SK-N-SH treated with all-trans-retinoic acid at 6 μM for 48 hours (cell line): ENCODE measurements around the gene TP53INP2.

Source experiments
- ARNTL ChIP-seq: fragments of 450-650 bp; formaldehyde crosslinking; IDR thresholded peaks from 2 replicates; pipeline ENCODE4 v1.5.0; 2020; ENCODE audit warnings: low read depth, mild to moderate bottlenecking, moderate library complexity, borderline replicate concordance
- CSDC2 ChIP-seq: fragments of 250-450 bp; sonication (Bioruptor Pico); IDR thresholded peaks from 2 replicates; pipeline ENCODE4 v1.5.0; 2020; ENCODE audit warnings: mild to moderate bottlenecking, moderate library complexity
- OSR1 ChIP-seq: fragments of 250-450 bp; sonication (Bioruptor Pico); IDR thresholded peaks from 2 replicates; pipeline ENCODE4 v1.8.0; 2022; ENCODE audit warnings: moderate library complexity, mild to moderate bottlenecking, inconsistent platforms
- ZNF70 ChIP-seq: fragments of 450-650 bp; formaldehyde crosslinking; IDR thresholded peaks from 2 replicates; pipeline ENCODE4 v1.5.0; 2020; ENCODE audit warnings: mild to moderate bottlenecking, moderate library complexity
- TF ChIP-seq, protein P1 (sequence below): fragments of 250-450 bp; sonication (Bioruptor Pico); IDR thresholded peaks from 2 replicates; pipeline ENCODE4 v1.5.0; 2020; ENCODE audit warnings: mild to moderate bottlenecking, moderate library complexity
- TF ChIP-seq, protein P2 (sequence below): fragments of 250-450 bp; sonication (Bioruptor Pico); IDR thresholded peaks from 2 replicates; pipeline ENCODE4 v1.5.1; 2020; ENCODE audit warnings: low read depth, mild to moderate bottlenecking, moderate library complexity
- TF ChIP-seq, protein P3 (sequence below): fragments of 250-450 bp; sonication (Bioruptor Pico); IDR thresholded peaks from 2 replicates; pipeline ENCODE4 v1.8.0; 2021; ENCODE audit warnings: low read depth, mild to moderate bottlenecking, moderate library complexity, borderline replicate concordance

DNA sequence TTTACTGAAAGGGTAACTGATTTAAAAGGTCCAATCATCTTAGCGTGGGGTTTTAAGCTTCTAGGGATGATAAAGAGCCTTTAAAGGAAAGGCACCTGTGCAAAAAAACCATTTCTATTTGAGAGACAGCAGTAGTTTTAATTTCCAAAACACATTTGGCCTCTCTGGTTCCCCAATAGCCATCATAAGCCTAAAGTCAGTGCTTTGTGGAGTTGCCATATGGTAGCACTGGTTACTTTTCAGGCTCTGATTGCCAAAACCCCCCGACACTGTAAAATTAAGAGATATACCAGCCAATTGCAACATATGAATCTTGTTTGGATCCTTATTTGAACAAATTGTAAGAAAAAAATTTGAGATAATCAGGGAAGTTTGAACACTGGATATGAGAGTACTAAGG lies 44.6 kb downstream of the TP53INP2 start:
- TF ChIP-seq, protein P1, sequence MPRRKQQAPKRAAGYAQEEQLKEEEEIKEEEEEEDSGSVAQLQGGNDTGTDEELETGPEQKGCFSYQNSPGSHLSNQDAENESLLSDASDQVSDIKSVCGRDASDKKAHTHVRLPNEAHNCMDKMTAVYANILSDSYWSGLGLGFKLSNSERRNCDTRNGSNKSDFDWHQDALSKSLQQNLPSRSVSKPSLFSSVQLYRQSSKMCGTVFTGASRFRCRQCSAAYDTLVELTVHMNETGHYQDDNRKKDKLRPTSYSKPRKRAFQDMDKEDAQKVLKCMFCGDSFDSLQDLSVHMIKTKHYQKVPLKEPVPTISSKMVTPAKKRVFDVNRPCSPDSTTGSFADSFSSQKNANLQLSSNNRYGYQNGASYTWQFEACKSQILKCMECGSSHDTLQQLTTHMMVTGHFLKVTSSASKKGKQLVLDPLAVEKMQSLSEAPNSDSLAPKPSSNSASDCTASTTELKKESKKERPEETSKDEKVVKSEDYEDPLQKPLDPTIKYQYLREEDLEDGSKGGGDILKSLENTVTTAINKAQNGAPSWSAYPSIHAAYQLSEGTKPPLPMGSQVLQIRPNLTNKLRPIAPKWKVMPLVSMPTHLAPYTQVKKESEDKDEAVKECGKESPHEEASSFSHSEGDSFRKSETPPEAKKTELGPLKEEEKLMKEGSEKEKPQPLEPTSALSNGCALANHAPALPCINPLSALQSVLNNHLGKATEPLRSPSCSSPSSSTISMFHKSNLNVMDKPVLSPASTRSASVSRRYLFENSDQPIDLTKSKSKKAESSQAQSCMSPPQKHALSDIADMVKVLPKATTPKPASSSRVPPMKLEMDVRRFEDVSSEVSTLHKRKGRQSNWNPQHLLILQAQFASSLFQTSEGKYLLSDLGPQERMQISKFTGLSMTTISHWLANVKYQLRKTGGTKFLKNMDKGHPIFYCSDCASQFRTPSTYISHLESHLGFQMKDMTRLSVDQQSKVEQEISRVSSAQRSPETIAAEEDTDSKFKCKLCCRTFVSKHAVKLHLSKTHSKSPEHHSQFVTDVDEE (CRISPR knock-in tag): no peak
- TF ChIP-seq, protein P2, sequence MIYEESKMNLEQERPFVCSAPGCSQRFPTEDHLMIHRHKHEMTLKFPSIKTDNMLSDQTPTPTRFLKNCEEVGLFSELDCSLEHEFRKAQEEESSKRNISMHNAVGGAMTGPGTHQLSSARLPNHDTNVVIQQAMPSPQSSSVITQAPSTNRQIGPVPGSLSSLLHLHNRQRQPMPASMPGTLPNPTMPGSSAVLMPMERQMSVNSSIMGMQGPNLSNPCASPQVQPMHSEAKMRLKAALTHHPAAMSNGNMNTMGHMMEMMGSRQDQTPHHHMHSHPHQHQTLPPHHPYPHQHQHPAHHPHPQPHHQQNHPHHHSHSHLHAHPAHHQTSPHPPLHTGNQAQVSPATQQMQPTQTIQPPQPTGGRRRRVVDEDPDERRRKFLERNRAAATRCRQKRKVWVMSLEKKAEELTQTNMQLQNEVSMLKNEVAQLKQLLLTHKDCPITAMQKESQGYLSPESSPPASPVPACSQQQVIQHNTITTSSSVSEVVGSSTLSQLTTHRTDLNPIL (CRISPR knock-in tag): no peak
- no peak for TF ChIP-seq ARNTL
- TF ChIP-seq, protein P3, sequence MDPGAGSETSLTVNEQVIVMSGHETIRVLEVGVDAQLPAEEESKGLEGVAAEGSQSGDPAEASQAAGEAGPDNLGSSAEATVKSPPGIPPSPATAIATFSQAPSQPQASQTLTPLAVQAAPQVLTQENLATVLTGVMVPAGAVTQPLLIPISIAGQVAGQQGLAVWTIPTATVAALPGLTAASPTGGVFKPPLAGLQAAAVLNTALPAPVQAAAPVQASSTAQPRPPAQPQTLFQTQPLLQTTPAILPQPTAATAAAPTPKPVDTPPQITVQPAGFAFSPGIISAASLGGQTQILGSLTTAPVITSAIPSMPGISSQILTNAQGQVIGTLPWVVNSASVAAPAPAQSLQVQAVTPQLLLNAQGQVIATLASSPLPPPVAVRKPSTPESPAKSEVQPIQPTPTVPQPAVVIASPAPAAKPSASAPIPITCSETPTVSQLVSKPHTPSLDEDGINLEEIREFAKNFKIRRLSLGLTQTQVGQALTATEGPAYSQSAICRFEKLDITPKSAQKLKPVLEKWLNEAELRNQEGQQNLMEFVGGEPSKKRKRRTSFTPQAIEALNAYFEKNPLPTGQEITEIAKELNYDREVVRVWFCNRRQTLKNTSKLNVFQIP (CRISPR knock-in tag): no peak
- no peak for TF ChIP-seq OSR1 (CRISPR knock-in tag)
- TF ChIP-seq CSDC2 (CRISPR knock-in tag): no peak
- no peak for TF ChIP-seq ZNF70 (CRISPR knock-in tag)
